SK-N-SH (cell line): Measurements from ENCODE around the gene CD276.

Source experiments
- CTCF ChIP-seq: fragments of 200-600 bp; sonication (generic); IDR thresholded peaks from 2 replicates; pipeline ENCODE4 v1.6.1; 2017; ENCODE audit warnings: antibody characterized with exemption, mild to moderate bottlenecking, moderate library complexity
- EZH2phosphoT487 ChIP-seq: fragments of 200-600 bp; sonication (generic); IDR thresholded peaks from 2 replicates; pipeline ENCODE4 v1.6.1; 2017; ENCODE audit warnings: low read depth, mixed run types, mild to moderate bottlenecking, antibody characterized with exemption, moderate library complexity, borderline replicate concordance
- GABPA ChIP-seq: IDR thresholded peaks from 2 replicates; pipeline ENCODE4 v1.4.0; 2012; ENCODE audit warnings: low read depth, mild to moderate bottlenecking
- JUND ChIP-seq: IDR thresholded peaks from 2 replicates; pipeline ENCODE4 v1.4.0; 2012
- MEF2A ChIP-seq: IDR thresholded peaks from 2 replicates; pipeline ENCODE4 v1.4.0; 2012; ENCODE audit warnings: low read depth, borderline replicate concordance
- MXI1 ChIP-seq: IDR thresholded peaks from 2 replicates; pipeline ENCODE4 v1.6.1; 2012; ENCODE audit warnings: mild to moderate bottlenecking, low read depth, low read length, improper control_type of control experiment
- TAF1 ChIP-seq: IDR thresholded peaks from 2 replicates; pipeline ENCODE4 v1.6.1; 2012; ENCODE audit warnings: low read depth, mild to moderate bottlenecking, low read length, moderate library complexity, borderline replicate concordance
- USF1 ChIP-seq: IDR thresholded peaks from 2 replicates; pipeline ENCODE4 v1.4.0; 2012; ENCODE audit warnings: low read depth, borderline replicate concordance
- ZBTB33 ChIP-seq: IDR thresholded peaks from 2 replicates; pipeline ENCODE4 v1.4.0; 2012; ENCODE audit warnings: low read depth, borderline replicate concordance
- TF ChIP-seq, protein P1 (sequence below): IDR thresholded peaks from 2 replicates; pipeline ENCODE4 v1.6.1; 2012; ENCODE audit warnings: mild to moderate bottlenecking, low read depth, low read length, moderate library complexity
- TF ChIP-seq, protein P2 (sequence below): IDR thresholded peaks from 2 replicates; pipeline ENCODE4; 2012

- no peak for TF ChIP-seq MEF2A
- TF ChIP-seq CTCF: no peak
- TF ChIP-seq MXI1: no peak
- TF ChIP-seq, protein P1, sequence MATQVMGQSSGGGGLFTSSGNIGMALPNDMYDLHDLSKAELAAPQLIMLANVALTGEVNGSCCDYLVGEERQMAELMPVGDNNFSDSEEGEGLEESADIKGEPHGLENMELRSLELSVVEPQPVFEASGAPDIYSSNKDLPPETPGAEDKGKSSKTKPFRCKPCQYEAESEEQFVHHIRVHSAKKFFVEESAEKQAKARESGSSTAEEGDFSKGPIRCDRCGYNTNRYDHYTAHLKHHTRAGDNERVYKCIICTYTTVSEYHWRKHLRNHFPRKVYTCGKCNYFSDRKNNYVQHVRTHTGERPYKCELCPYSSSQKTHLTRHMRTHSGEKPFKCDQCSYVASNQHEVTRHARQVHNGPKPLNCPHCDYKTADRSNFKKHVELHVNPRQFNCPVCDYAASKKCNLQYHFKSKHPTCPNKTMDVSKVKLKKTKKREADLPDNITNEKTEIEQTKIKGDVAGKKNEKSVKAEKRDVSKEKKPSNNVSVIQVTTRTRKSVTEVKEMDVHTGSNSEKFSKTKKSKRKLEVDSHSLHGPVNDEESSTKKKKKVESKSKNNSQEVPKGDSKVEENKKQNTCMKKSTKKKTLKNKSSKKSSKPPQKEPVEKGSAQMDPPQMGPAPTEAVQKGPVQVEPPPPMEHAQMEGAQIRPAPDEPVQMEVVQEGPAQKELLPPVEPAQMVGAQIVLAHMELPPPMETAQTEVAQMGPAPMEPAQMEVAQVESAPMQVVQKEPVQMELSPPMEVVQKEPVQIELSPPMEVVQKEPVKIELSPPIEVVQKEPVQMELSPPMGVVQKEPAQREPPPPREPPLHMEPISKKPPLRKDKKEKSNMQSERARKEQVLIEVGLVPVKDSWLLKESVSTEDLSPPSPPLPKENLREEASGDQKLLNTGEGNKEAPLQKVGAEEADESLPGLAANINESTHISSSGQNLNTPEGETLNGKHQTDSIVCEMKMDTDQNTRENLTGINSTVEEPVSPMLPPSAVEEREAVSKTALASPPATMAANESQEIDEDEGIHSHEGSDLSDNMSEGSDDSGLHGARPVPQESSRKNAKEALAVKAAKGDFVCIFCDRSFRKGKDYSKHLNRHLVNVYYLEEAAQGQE: no peak
- no peak for TF ChIP-seq USF1
- TF ChIP-seq, protein P2, sequence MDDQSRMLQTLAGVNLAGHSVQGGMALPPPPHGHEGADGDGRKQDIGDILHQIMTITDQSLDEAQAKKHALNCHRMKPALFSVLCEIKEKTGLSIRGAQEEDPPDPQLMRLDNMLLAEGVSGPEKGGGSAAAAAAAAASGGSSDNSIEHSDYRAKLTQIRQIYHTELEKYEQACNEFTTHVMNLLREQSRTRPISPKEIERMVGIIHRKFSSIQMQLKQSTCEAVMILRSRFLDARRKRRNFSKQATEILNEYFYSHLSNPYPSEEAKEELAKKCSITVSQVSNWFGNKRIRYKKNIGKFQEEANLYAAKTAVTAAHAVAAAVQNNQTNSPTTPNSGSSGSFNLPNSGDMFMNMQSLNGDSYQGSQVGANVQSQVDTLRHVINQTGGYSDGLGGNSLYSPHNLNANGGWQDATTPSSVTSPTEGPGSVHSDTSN: no peak
- TF ChIP-seq GABPA: no peak
- no peak for TF ChIP-seq EZH2phosphoT487
- TF ChIP-seq ZBTB33: no peak
- no peak for TF ChIP-seq JUND
- TF ChIP-seq TAF1: no peak
Observed at GRCh38 chr15:73750438-73750837, 66.3 kb downstream of the CD276 start.
